Vagina (tissue), 2 donors: Measurements from ENCODE around the gene TBC1D22A. TPM values are rescaled to one million over a fixed set of nuclear protein-coding genes. Genes with fewer than 3 reads are reported as not detected.

Experiments used
- DNase-seq, 2 donors: peaks; one replicate each; pipeline ENCODE4 v3.0.0-alpha.2; 2017; ENCODE audit errors: extremely low spot score in 2 of 2
- H3K27ac ChIP-seq: fragments of 200-600 bp; sonication (generic); one replicate; pipeline ENCODE4 v1.5.1; 2019
- H3K27me3 ChIP-seq: fragments of 200-600 bp; sonication (generic); one replicate; pipeline ENCODE4 v1.5.1; 2019
- H3K36me3 ChIP-seq, 2 donors: fragments of 200-600 bp; sonication (generic); one replicate each; pipeline ENCODE4 v1.5.1; 2017 to 2019
- H3K4me1 ChIP-seq: fragments of 200-600 bp; sonication (generic); one replicate; pipeline ENCODE4 v1.5.1; 2019
- H3K4me3 ChIP-seq, 2 donors: fragments of 200-600 bp; sonication (generic); 1 replicate in 1 of 2; 2 replicates in 1 of 2; pipeline ENCODE4 v1.5.1; 2016 to 2019
- H3K9me3 ChIP-seq: fragments of 200-600 bp; sonication (generic); one replicate; pipeline ENCODE4 v1.5.1; 2019
- POLR2A ChIP-seq, 2 donors: fragments of 450-650 bp; IDR thresholded peaks; one replicate each; pipeline ENCODE4 v1.6.1; 2017; ENCODE audit warnings: antibody characterized with exemption in 2 of 2, mild to moderate bottlenecking in 2 of 2, moderate library complexity in 2 of 2
- POLR2AphosphoS5 ChIP-seq, 2 donors: sonication (generic); formaldehyde crosslinking; IDR thresholded peaks; one replicate each; pipeline ENCODE4 v1.9.0; 2017; ENCODE audit warnings: antibody characterized with exemption in 2 of 2, mild to moderate bottlenecking in 2 of 2, low read depth in 1 of 2; ENCODE audit not compliant: insufficient read depth in 1 of 2
- intact Hi-C: fragments of 100-400 bp; cut with DNase I; formaldehyde crosslinking; loops from one replicate; pipeline ENCODE4 v1.15.1; 2023
- total RNA-seq: library from RNA; depleted of rRNA; stranded (reverse); fragments of >200 nt; gene quantifications from one replicate; pipeline ENCODE4 v1.2.3, GENCODE V29; 2016
- TF ChIP-seq, protein P1 (sequence below), 3 experiments: fragments of 450-650 bp in 2 of 3; fragments of 200-600 bp in 1 of 3; sonication (generic) in 1 of 3; IDR thresholded peaks; one replicate each; pipeline ENCODE4 v1.5.1; 2017 to 2019; ENCODE audit warnings: antibody characterized with exemption in 3 of 3, mild to moderate bottlenecking in 2 of 3, moderate library complexity in 2 of 3

The TBC1D22A gene
- total RNA-seq, 1 donor from 2014 or later, result 38.3 TPM

DNA sequence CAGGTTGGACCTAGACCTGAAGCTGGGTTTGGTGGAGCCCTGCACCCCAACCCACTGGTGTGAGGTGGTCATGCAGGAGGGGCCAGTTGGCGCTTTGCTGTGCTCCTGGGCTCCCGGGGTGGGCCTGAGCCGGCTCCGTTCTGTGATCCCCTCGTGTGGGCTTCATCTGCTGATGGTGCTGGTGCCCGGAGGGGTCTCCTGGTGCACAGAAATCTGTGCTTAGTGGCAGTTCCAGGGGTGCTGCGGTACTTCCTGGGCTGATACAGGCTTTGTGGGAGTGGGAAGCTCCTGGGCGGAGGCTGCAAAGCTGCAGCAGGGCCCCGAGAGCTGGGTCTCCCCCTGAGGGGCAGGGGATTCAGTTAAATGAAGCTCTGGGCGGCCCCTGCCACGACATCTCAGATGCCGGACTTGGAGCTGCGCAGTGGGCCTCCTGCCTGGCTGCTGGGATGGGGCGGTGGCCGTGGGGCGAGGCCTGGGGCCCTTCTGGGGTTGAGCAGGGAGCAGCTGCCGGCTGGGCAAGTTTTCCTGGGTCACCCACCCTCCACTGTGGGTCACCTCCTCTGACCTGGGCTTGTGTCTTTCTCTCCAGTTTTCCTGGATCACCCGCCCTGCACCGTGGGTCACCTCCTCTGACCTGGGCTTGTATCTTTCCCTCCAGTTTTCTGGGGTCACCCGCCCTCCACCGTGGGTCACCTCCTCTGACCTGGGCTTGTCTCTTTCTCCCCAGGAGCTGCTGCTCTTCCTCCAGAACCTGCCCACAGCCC, 410.5 kb downstream of the TBC1D22A start:
- no peak for TF ChIP-seq POLR2AphosphoS5 (IDR thresholded peaks at IDR 0.05; ENCODE audit: insufficient read depth in 1 of 2, low read depth in 1 of 2)
- TF ChIP-seq POLR2A (IDR thresholded peaks at IDR 0.05), result no peak
- TF ChIP-seq, protein P1, sequence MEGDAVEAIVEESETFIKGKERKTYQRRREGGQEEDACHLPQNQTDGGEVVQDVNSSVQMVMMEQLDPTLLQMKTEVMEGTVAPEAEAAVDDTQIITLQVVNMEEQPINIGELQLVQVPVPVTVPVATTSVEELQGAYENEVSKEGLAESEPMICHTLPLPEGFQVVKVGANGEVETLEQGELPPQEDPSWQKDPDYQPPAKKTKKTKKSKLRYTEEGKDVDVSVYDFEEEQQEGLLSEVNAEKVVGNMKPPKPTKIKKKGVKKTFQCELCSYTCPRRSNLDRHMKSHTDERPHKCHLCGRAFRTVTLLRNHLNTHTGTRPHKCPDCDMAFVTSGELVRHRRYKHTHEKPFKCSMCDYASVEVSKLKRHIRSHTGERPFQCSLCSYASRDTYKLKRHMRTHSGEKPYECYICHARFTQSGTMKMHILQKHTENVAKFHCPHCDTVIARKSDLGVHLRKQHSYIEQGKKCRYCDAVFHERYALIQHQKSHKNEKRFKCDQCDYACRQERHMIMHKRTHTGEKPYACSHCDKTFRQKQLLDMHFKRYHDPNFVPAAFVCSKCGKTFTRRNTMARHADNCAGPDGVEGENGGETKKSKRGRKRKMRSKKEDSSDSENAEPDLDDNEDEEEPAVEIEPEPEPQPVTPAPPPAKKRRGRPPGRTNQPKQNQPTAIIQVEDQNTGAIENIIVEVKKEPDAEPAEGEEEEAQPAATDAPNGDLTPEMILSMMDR (IDR thresholded peaks at IDR 0.05), result no peak
- no peaks in the 10 kb centered on the region for H3K36me3 ChIP-seq
- DNase-seq, result no peak

GRCh38 chr22:47173535-47174021, 411.1 kb downstream of the TBC1D22A start:
- no peaks in the 10 kb centered on the region for H3K27me3 ChIP-seq
- no peaks in the 10 kb centered on the region for H3K36me3 ChIP-seq
- H3K4me1 ChIP-seq, result no peaks in the 10 kb centered on the region
- H3K9me3 ChIP-seq, result no peaks in the 10 kb centered on the region
- intact Hi-C loops, result no loop called here
- H3K27ac ChIP-seq, result no peak overlapping the region
- H3K4me3 ChIP-seq, result no peak overlapping the region
- DNase-seq, result no peak
- no peak for TF ChIP-seq POLR2A (IDR thresholded peaks at IDR 0.05)
- no peak for TF ChIP-seq POLR2AphosphoS5 (IDR thresholded peaks at IDR 0.05; ENCODE audit: insufficient read depth in 1 of 2, low read depth in 1 of 2)
- TF ChIP-seq, protein P1 (IDR thresholded peaks at IDR 0.05), result no peak

More for the DNA sequence above, 410.5 kb downstream of the TBC1D22A start:
- H3K27ac ChIP-seq, result no peak overlapping the region
- intact Hi-C loops, result no loop called here
- no peaks in the 10 kb centered on the region for H3K9me3 ChIP-seq
- no peaks in the 10 kb centered on the region for H3K27me3 ChIP-seq
- no peak overlapping the region for H3K4me3 ChIP-seq
- H3K4me1 ChIP-seq, result no peaks in the 10 kb centered on the region

GRCh38 chr22:47174096-47174495, 411.6 kb downstream of the TBC1D22A start:
- no peak overlapping the region for H3K27ac ChIP-seq
- DNase-seq, result no peak
- TF ChIP-seq, protein P1 (IDR thresholded peaks at IDR 0.05), result no peak
- TF ChIP-seq POLR2AphosphoS5 (IDR thresholded peaks at IDR 0.05; ENCODE audit: insufficient read depth in 1 of 2, low read depth in 1 of 2) (no peak), POLR2A (IDR thresholded peaks at IDR 0.05) (no peak)
- intact Hi-C loops, result no loop called here
- no peaks in the 10 kb centered on the region for H3K4me1 ChIP-seq
- no peaks in the 10 kb centered on the region for H3K27me3 ChIP-seq
- H3K36me3 ChIP-seq, result no peaks in the 10 kb centered on the region
- H3K4me3 ChIP-seq, result no peak overlapping the region
- no peaks in the 10 kb centered on the region for H3K9me3 ChIP-seq

GRCh38 chr22:47174671-47175112, 412.2 kb downstream of the TBC1D22A start:
- Histone ChIP-seq H3K9me3 (no peaks in the 10 kb centered on the region), H3K27ac (no peak overlapping the region)
- TF ChIP-seq POLR2A (IDR thresholded peaks at IDR 0.05) (no peak), POLR2AphosphoS5 (IDR thresholded peaks at IDR 0.05; ENCODE audit: insufficient read depth in 1 of 2, low read depth in 1 of 2) (no peak)
- TF ChIP-seq, protein P1 (IDR thresholded peaks at IDR 0.05), result no peak

More at GRCh38 chr22:47174671-47175112, 412.2 kb downstream of the TBC1D22A start:
- H3K4me1 ChIP-seq, result no peaks in the 10 kb centered on the region
- H3K27me3 ChIP-seq, result no peaks in the 10 kb centered on the region
- H3K4me3 ChIP-seq, result no peak overlapping the region
- no peaks in the 10 kb centered on the region for H3K36me3 ChIP-seq
- no peak for DNase-seq
- intact Hi-C loops, result no loop called here
